Activated gamma-delta T cell treated with Interleukin-2 at 50 U/mL for 16 hours (primary cell): ENCODE measurements around the gene GDF9.
"Not testable (repeated sequence)": the region's sequence is repeated elsewhere in the genome, so short reads cannot be mapped to it uniquely, and the experiment has no call there.

Source experiments
- DNase-seq: peaks from one replicate; pipeline ENCODE4 v3.0.0-alpha.2; 2020

Gene GDF9

GRCh38 chr5:132871459-132872284 lies 5.4 kb upstream of the GDF9 start:
- no peak for DNase-seq

GRCh38 chr5:132870801-132871200 lies 4.5 kb upstream of the GDF9 start:
- DNase-seq: no peak

GRCh38 chr5:132868754-132869153 lies 2.5 kb upstream of the GDF9 start:
- DNase-seq: no peak

GRCh38 chr5:132867046-132867451 lies 780 bp upstream of the GDF9 start:
- DNase-seq: no peak

- no peak for DNase-seq
Measured at GRCh38 chr5:132865668-132866341, 464 bp downstream of the GDF9 start.

- no peak for DNase-seq
Measured at GRCh38 chr5:132860742-132861141, 5.5 kb downstream of the GDF9 start.

GRCh38 chr5:132859889-132860437 lies 6.3 kb downstream of the GDF9 start:
- no peak for DNase-seq

GRCh38 chr5:132856011-132856410 lies 10.3 kb downstream of the GDF9 start:
- DNase-seq: no peak

- DNase-seq: not testable (repeated sequence)
Measured at GRCh38 chr5:132854992-132855391, 11.3 kb downstream of the GDF9 start.

GRCh38 chr5:132854301-132854700 lies 12.0 kb downstream of the GDF9 start:
- DNase-seq: no peak

- no peak for DNase-seq
Measured at GRCh38 chr5:132853790-132854189, 12.5 kb downstream of the GDF9 start.

- no peak for DNase-seq
Measured at GRCh38 chr5:132853323-132853722, 12.9 kb downstream of the GDF9 start.

GRCh38 chr5:132850066-132850465 lies 16.2 kb downstream of the GDF9 start:
- DNase-seq: no peak

GRCh38 chr5:132849347-132849746 lies 16.9 kb downstream of the GDF9 start:
- DNase-seq: no peak

- no peak for DNase-seq
Measured at GRCh38 chr5:132848270-132848669, 18.0 kb downstream of the GDF9 start.

- DNase-seq: no peak
Measured at GRCh38 chr5:132841305-132841704, 25.0 kb downstream of the GDF9 start.

GRCh38 chr5:132840896-132841295 lies 25.4 kb downstream of the GDF9 start:
- no peak for DNase-seq

GRCh38 chr5:132840313-132840712 lies 26.0 kb downstream of the GDF9 start:
- no peak for DNase-seq

GRCh38 chr5:132839426-132840301 lies 26.6 kb downstream of the GDF9 start:
- DNase-seq: no peak

- DNase-seq: no peak
Measured at GRCh38 chr5:132838516-132839282, 27.6 kb downstream of the GDF9 start.

GRCh38 chr5:132837868-132838267 lies 28.4 kb downstream of the GDF9 start:
- DNase-seq: no peak

GRCh38 chr5:132836852-132837251 lies 29.4 kb downstream of the GDF9 start:
- DNase-seq: no peak
